Stromal cell of bone marrow (primary cell): ENCODE data around the gene FXYD6.

Experiments
- DNase-seq: peaks from one replicate; pipeline ENCODE4 v3.0.0-alpha.2; 2012; ENCODE audit warnings: low read depth

Gene FXYD6

GRCh38 chr11:117830072-117830471 lies 46.4 kb downstream of the FXYD6 start:
- DNase-seq = no peak

- DNase-seq = no peak
Observed at GRCh38 chr11:117829369-117829725, 47.1 kb downstream of the FXYD6 start.

- DNase-seq = no peak
Observed at GRCh38 chr11:117828611-117829368, 47.7 kb downstream of the FXYD6 start.

GRCh38 chr11:117827521-117828511 lies 48.6 kb downstream of the FXYD6 start:
- DNase-seq = no peak

GRCh38 chr11:117826832-117827231 lies 49.6 kb downstream of the FXYD6 start:
- no peak for DNase-seq

GRCh38 chr11:117826190-117826570 lies 50.3 kb downstream of the FXYD6 start:
- no peak for DNase-seq

- no peak for DNase-seq
Observed at GRCh38 chr11:117825538-117826189, 50.8 kb downstream of the FXYD6 start.

- DNase-seq = no peak
Observed at GRCh38 chr11:117824571-117825537, 51.6 kb downstream of the FXYD6 start, which contains the start of gene FXYD2. TSS of gene FXYD2 (minus strand) at chr11:117824744. CDS start at chr11:117824678, 66 bp downstream.

GRCh38 chr11:117823946-117824420 lies 52.5 kb downstream of the FXYD6 start:
- no peak for DNase-seq

- DNase-seq = no peak
Observed at GRCh38 chr11:117823294-117823945, 53.0 kb downstream of the FXYD6 start.

GRCh38 chr11:117822074-117823033 lies 54.1 kb downstream of the FXYD6 start:
- no peak for DNase-seq

- no peak for DNase-seq
Observed at GRCh38 chr11:117821431-117821830, 55.0 kb downstream of the FXYD6 start.

- no peak for DNase-seq
Observed at GRCh38 chr11:117820516-117820915, 55.9 kb downstream of the FXYD6 start.

GRCh38 chr11:117820071-117820470 lies 56.4 kb downstream of the FXYD6 start:
- no peak for DNase-seq

GRCh38 chr11:117819096-117820040 lies 57.1 kb downstream of the FXYD6 start:
- DNase-seq = no peak

- no peak for DNase-seq
Observed at GRCh38 chr11:117818041-117818873, 58.2 kb downstream of the FXYD6 start.

GRCh38 chr11:117817368-117818040 lies 59.0 kb downstream of the FXYD6 start:
- DNase-seq = peak; percentile 33
